Thyroid gland (tissue), 4 donors: ENCODE measurements around the gene RHPN2. TPM values are rescaled to one million over a fixed set of nuclear protein-coding genes. Genes with fewer than 3 reads are reported as not detected.

Experiments used
- DNase-seq, 2 donors: peaks; one replicate each; pipeline ENCODE4 v3.0.0-alpha.2; 2019
- H3K27ac ChIP-seq, 3 donors: fragments of 200-600 bp; sonication (generic); 1 replicate in 2 of 3; 2 replicates in 1 of 3; pipeline ENCODE4 v1.5.1; 2016 to 2019; ENCODE audit warnings: mild to moderate bottlenecking in 1 of 3, moderate library complexity in 1 of 3
- H3K27me3 ChIP-seq: fragments of 200-600 bp; sonication (generic); one replicate; pipeline ENCODE4 v1.5.1; 2019
- H3K36me3 ChIP-seq, 2 donors: fragments of 200-600 bp; sonication (generic); one replicate each; pipeline ENCODE4 v1.5.1; 2016 to 2019
- H3K4me1 ChIP-seq, 2 donors: fragments of 200-600 bp; sonication (generic); one replicate each; pipeline ENCODE4 v1.5.1; 2017 to 2019
- H3K4me3 ChIP-seq, 3 donors: fragments of 200-600 bp; sonication (generic); replicated peaks in 1 of 3; 1 replicate in 2 of 3; 2 replicates in 1 of 3; pipeline ENCODE4 v1.5.1; 2016; ENCODE audit warnings: mild to moderate bottlenecking in 1 of 3
- H3K9me3 ChIP-seq: fragments of 200-600 bp; sonication (generic); one replicate; pipeline ENCODE4 v1.5.1; 2017
- CTCF ChIP-seq, 6 experiments: fragments of 200-600 bp in 3 of 6; fragments of 450-650 bp in 3 of 6; sonication (generic) in 3 of 6; IDR thresholded peaks; one replicate each; pipeline ENCODE4 v1.5.1; 2016 to 2019; ENCODE audit warnings: antibody characterized with exemption in 6 of 6, mild to moderate bottlenecking in 2 of 6, inconsistent platforms in 1 of 6, moderate library complexity in 1 of 6
- POLR2A ChIP-seq, 2 donors: fragments of 450-650 bp; IDR thresholded peaks; one replicate each; pipeline ENCODE4 v1.6.1; 2017; ENCODE audit warnings: antibody characterized with exemption in 2 of 2, mild to moderate bottlenecking in 2 of 2, moderate library complexity in 1 of 2
- WGBS, 2 donors: methylation state at CpG; one replicate each; pipeline ENCODE4 v1.1.5; 2017; 5-methylcytosine and 5-hydroxymethylcytosine counted together
- intact Hi-C: fragments of 100-400 bp; cut with DNase I; formaldehyde crosslinking; loops from one replicate; pipeline ENCODE4 v1.15.1; 2023
- total RNA-seq, 4 donors: library from RNA; depleted of rRNA; stranded (reverse); fragments of >200 nt; gene quantifications; one replicate each; pipeline ENCODE4 v1.2.3, GENCODE V29; 2016

The RHPN2 gene
- 10 to 100 TPM; 11.2 to 16.9 (median 13.9) TPM for total RNA-seq

- peak; percentile 73 to 78 for DNase-seq
- intact Hi-C loops = no loop called here
- peak within 1 kb of the TSS in 1 of 3 donors; percentile 71 for H3K27ac ChIP-seq
- no peaks in the 10 kb centered on the region for H3K9me3 ChIP-seq
- H3K4me1 ChIP-seq = peaks cover 9 to 14% of the 10 kb centered on the region in 2 donors
- H3K27me3 ChIP-seq = no peaks in the 10 kb centered on the region
- WGBS, 2 donors = 5% methylated on average over 7 of the region's 86 CpGs; no CpG with 5 or more reads in 1 of the 2 donors
- no peaks in the 10 kb centered on the region for H3K36me3 ChIP-seq
- peak within 1 kb of the TSS; percentile 35 to 90 (median 59) for H3K4me3 ChIP-seq
- TF ChIP-seq POLR2A (IDR thresholded peaks at IDR 0.05) (peak in 1 of 2 donors; percentile 59), CTCF (IDR thresholded peaks at IDR 0.05) (no peak)
These were observed at the start of gene RHPN2 for GRCh38 chr19:33064792-33065550. Gene RHPN2 (minus strand): TSS chr19:33064888. CDS start chr19:33064852, 36 bp downstream.

GRCh38 chr19:33114312-33114711, 49.6 kb upstream of the RHPN2 start:
- Histone ChIP-seq H3K9me3 (no peaks in the 10 kb centered on the region), H3K4me1 (no peaks in the 10 kb centered on the region), H3K27me3 (no peaks in the 10 kb centered on the region), H3K36me3 (peaks cover 53 to 69% of the 10 kb centered on the region in 2 donors), H3K4me3 (no peak overlapping the region), H3K27ac (no peak overlapping the region)
- DNase-seq = no peak
- intact Hi-C loops = no loop called here
- WGBS, 2 donors = 89 to 92% methylated on average over 4 of the region's 4 CpGs
- TF ChIP-seq CTCF (IDR thresholded peaks at IDR 0.05) (no peak), POLR2A (IDR thresholded peaks at IDR 0.05) (no peak)

GRCh38 chr19:33111587-33111986, 46.9 kb upstream of the RHPN2 start:
- Histone ChIP-seq H3K4me1 (no peaks in the 10 kb centered on the region), H3K9me3 (no peaks in the 10 kb centered on the region), H3K27me3 (no peaks in the 10 kb centered on the region), H3K27ac (no peak overlapping the region), H3K4me3 (no peak overlapping the region), H3K36me3 (peaks cover 69 to 70% of the 10 kb centered on the region in 2 donors)
- DNase-seq = no peak
- intact Hi-C loops = no loop called here
- WGBS, 2 donors = 86 to 94% methylated on average over 10 to 11 of the region's 11 CpGs
- TF ChIP-seq POLR2A (IDR thresholded peaks at IDR 0.05) (no peak), CTCF (IDR thresholded peaks at IDR 0.05) (no peak)

GRCh38 chr19:33110137-33110910, 45.6 kb upstream of the RHPN2 start:
- no peak for DNase-seq
- Histone ChIP-seq H3K9me3 (no peaks in the 10 kb centered on the region), H3K36me3 (peaks cover 59 to 66% of the 10 kb centered on the region in 2 donors), H3K27me3 (no peaks in the 10 kb centered on the region), H3K27ac (no peak overlapping the region), H3K4me1 (no peaks in the 10 kb centered on the region), H3K4me3 (no peak overlapping the region)
- TF ChIP-seq CTCF (IDR thresholded peaks at IDR 0.05) (no peak), POLR2A (IDR thresholded peaks at IDR 0.05) (no peak)
- 91 to 92% methylated on average over 9 of the region's 9 CpGs for WGBS, 2 donors
- intact Hi-C loops = no loop called here

- H3K27me3 ChIP-seq = no peaks in the 10 kb centered on the region
- no peaks in the 10 kb centered on the region for H3K4me1 ChIP-seq
- TF ChIP-seq POLR2A (IDR thresholded peaks at IDR 0.05) (no peak), CTCF (IDR thresholded peaks at IDR 0.05) (no peak)
- intact Hi-C loops = no loop called here
- DNase-seq = no peak
- no peak overlapping the region for H3K4me3 ChIP-seq
- H3K27ac ChIP-seq = no peak overlapping the region
- peaks cover 52 to 55% of the 10 kb centered on the region in 2 donors for H3K36me3 ChIP-seq
- 94 to 95% methylated on average over 10 of the region's 10 CpGs for WGBS, 2 donors
- H3K9me3 ChIP-seq = no peaks in the 10 kb centered on the region
These were observed 43.5 kb upstream of the RHPN2 start for GRCh38 chr19:33108161-33108560.
